Cerebellar cortex (tissue), 1 donor: ENCODE results near the gene PFKFB1.
"Not testable (repeated sequence)": the region's sequence is repeated elsewhere in the genome, so short reads cannot be mapped to it uniquely, and the experiment has no call there.

Experiments used
- DNase-seq: peaks from one replicate; pipeline ENCODE4 v3.0.0-alpha.2; 2015; ENCODE audit warnings: low spot score

PFKFB1 gene

GRCh38 chrX:54992911-54993622, 921 bp downstream of the PFKFB1 start:
- DNase-seq, result no peak

GRCh38 chrX:54991706-54992105, 2.3 kb downstream of the PFKFB1 start:
- DNase-seq, result no peak

- not testable (repeated sequence) for DNase-seq
Observed at GRCh38 chrX:54983306-54983705, 10.7 kb downstream of the PFKFB1 start.

- DNase-seq, result no peak
Observed at GRCh38 chrX:54980334-54980733, 13.7 kb downstream of the PFKFB1 start.

- no peak for DNase-seq
Observed at GRCh38 chrX:54979432-54979831, 14.6 kb downstream of the PFKFB1 start.

- DNase-seq, result no peak
Observed at GRCh38 chrX:54978448-54978847, 15.5 kb downstream of the PFKFB1 start.

GRCh38 chrX:54977387-54977786, 16.6 kb downstream of the PFKFB1 start:
- DNase-seq, result no peak

- no peak for DNase-seq
Observed at GRCh38 chrX:54964766-54965497, 29.1 kb downstream of the PFKFB1 start.

- no peak for DNase-seq
Observed at GRCh38 chrX:54961750-54962149, 32.2 kb downstream of the PFKFB1 start.

- DNase-seq, result peak; percentile 77
Observed at GRCh38 chrX:54950730-54951375, 43.1 kb downstream of the PFKFB1 start.

GRCh38 chrX:54945224-54945623, 48.8 kb downstream of the PFKFB1 start:
- no peak for DNase-seq

- DNase-seq, result no peak
Observed at GRCh38 chrX:54944816-54945215, 49.2 kb downstream of the PFKFB1 start.

- no peak for DNase-seq
Observed at GRCh38 chrX:54937416-54937815, 56.6 kb downstream of the PFKFB1 start.

GRCh38 chrX:54935306-54935705, 58.7 kb downstream of the PFKFB1 start:
- DNase-seq, result no peak

GRCh38 chrX:54934890-54935289, 59.1 kb downstream of the PFKFB1 start:
- no peak for DNase-seq

GRCh38 chrX:54934058-54934457, 59.9 kb downstream of the PFKFB1 start:
- no peak for DNase-seq

GRCh38 chrX:54933150-54933826, 60.7 kb downstream of the PFKFB1 start:
- DNase-seq, result no peak

- no peak for DNase-seq
Observed at GRCh38 chrX:54931107-54931506, 62.9 kb downstream of the PFKFB1 start.

GRCh38 chrX:54930291-54931049, 63.5 kb downstream of the PFKFB1 start:
- no peak for DNase-seq

GRCh38 chrX:54928876-54929275, 65.1 kb downstream of the PFKFB1 start:
- DNase-seq, result no peak

- DNase-seq, result no peak
Observed at GRCh38 chrX:54926978-54927377, 67.0 kb downstream of the PFKFB1 start.

GRCh38 chrX:54923376-54923775, 70.6 kb downstream of the PFKFB1 start:
- DNase-seq, result no peak
